Loucy (cell line): ENCODE measurements around the gene PAK5.

Experiments
- H2AFZ ChIP-seq: fragments of 200-600 bp; sonication (generic); 2 replicates; pipeline ENCODE4 v1.6.0; 2016; ENCODE audit warnings: antibody characterized with exemption, mild to moderate bottlenecking, low read length, moderate library complexity
- H3F3A ChIP-seq: fragments of 200-600 bp; 2 replicates; pipeline ENCODE4 v1.6.0; 2016; ENCODE audit warnings: antibody characterized with exemption, low read depth, mild to moderate bottlenecking
- H3K27me3 ChIP-seq: fragments of 200-600 bp; sonication (generic); 2 replicates; pipeline ENCODE4 v1.6.1; 2014; ENCODE audit warnings: low read length, mild to moderate bottlenecking; ENCODE audit not compliant: insufficient read depth, poor library complexity, severe bottlenecking
- H3K36me3 ChIP-seq: fragments of 200-600 bp; sonication (generic); 2 replicates; pipeline ENCODE4 v1.6.1; 2016; ENCODE audit warnings: low read length; ENCODE audit not compliant: insufficient read depth
- H3K4me1 ChIP-seq: fragments of 200-600 bp; sonication (generic); 2 replicates; pipeline ENCODE4 v1.5.1; 2014; ENCODE audit warnings: low read length, mild to moderate bottlenecking; ENCODE audit not compliant: insufficient read depth, poor library complexity, severe bottlenecking
- H3K4me2 ChIP-seq: fragments of 200-600 bp; sonication (generic); 2 replicates; pipeline ENCODE4 v1.6.0; 2014; ENCODE audit warnings: antibody characterized with exemption, low read length, low read depth, mild to moderate bottlenecking; ENCODE audit not compliant: poor library complexity, severe bottlenecking
- H3K4me3 ChIP-seq: fragments of 200-600 bp; sonication (generic); 2 replicates; pipeline ENCODE4 v1.5.1; 2014; ENCODE audit warnings: low read length, mild to moderate bottlenecking, mixed read lengths; ENCODE audit not compliant: poor library complexity, severe bottlenecking
- H3K79me2 ChIP-seq: fragments of 200-600 bp; sonication (generic); 2 replicates; pipeline ENCODE4 v1.6.1; 2014; ENCODE audit warnings: low read length; ENCODE audit not compliant: insufficient read depth
- H3K9ac ChIP-seq: fragments of 200-600 bp; sonication (generic); 2 replicates; pipeline ENCODE4 v1.6.0; 2014; ENCODE audit warnings: mild to moderate bottlenecking, low read depth, low read length, moderate library complexity; ENCODE audit not compliant: poor library complexity, severe bottlenecking
- H3K9me2 ChIP-seq: fragments of 200-600 bp; sonication (generic); replicated peaks from 2 replicates; pipeline ENCODE4 v1.6.1; 2016; ENCODE audit warnings: low read depth, low read length, mixed read lengths
- H3K9me3 ChIP-seq: fragments of 200-600 bp; sonication (generic); 2 replicates; pipeline ENCODE4 v1.6.1; 2014; ENCODE audit warnings: mild to moderate bottlenecking, antibody characterized with exemption, low read length, low read depth; ENCODE audit not compliant: insufficient read depth
- H4K20me1 ChIP-seq: fragments of 200-600 bp; sonication (generic); 2 replicates; pipeline ENCODE4 v1.6.0; 2014; ENCODE audit warnings: antibody characterized with exemption, low read length, mild to moderate bottlenecking; ENCODE audit not compliant: insufficient read depth, poor library complexity, severe bottlenecking
- EZH2phosphoT487 ChIP-seq: fragments of 200-600 bp; IDR thresholded peaks from 2 replicates; pipeline ENCODE4 v1.6.1; 2018; ENCODE audit warnings: antibody characterized with exemption, mild to moderate bottlenecking, moderate library complexity, borderline replicate concordance
- TF ChIP-seq, protein P1 (sequence below): fragments of 200-600 bp; sonication (generic); conservative IDR thresholded peaks from 2 replicates; pipeline ENCODE4 v1.5.1; 2014; ENCODE audit warnings: mild to moderate bottlenecking, antibody characterized with exemption, low read length

The PAK5 gene

DNA sequence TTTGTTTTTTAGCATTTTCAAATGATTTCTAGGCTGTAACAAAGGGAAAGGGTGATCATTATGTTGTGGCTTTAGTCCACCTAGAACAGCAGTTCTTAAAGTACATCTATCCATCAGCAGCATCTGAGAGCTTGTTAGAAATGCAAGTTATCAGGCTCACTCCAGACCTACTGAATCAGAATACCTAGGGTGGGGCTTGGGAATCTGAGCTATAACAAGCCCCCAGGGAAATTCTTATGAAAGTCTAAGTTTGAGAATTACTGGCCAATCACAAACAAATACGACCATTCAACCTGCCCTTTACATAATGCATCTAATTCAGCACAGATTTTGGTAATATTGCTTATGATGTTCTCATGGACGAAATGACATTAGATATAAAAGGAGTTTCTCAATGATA is 201.0 kb downstream of the PAK5 start:
- H3K9ac ChIP-seq: no peak overlapping the region
- no peaks in the 10 kb centered on the region for H3K4me1 ChIP-seq
- H4K20me1 ChIP-seq: no peaks in the 10 kb centered on the region
- no peaks in the 10 kb centered on the region for H3F3A ChIP-seq
- TF ChIP-seq EZH2phosphoT487: no peak
- TF ChIP-seq, protein P1, sequence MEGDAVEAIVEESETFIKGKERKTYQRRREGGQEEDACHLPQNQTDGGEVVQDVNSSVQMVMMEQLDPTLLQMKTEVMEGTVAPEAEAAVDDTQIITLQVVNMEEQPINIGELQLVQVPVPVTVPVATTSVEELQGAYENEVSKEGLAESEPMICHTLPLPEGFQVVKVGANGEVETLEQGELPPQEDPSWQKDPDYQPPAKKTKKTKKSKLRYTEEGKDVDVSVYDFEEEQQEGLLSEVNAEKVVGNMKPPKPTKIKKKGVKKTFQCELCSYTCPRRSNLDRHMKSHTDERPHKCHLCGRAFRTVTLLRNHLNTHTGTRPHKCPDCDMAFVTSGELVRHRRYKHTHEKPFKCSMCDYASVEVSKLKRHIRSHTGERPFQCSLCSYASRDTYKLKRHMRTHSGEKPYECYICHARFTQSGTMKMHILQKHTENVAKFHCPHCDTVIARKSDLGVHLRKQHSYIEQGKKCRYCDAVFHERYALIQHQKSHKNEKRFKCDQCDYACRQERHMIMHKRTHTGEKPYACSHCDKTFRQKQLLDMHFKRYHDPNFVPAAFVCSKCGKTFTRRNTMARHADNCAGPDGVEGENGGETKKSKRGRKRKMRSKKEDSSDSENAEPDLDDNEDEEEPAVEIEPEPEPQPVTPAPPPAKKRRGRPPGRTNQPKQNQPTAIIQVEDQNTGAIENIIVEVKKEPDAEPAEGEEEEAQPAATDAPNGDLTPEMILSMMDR: no peak
- H3K4me2 ChIP-seq: no peak overlapping the region
- H3K9me2 ChIP-seq: no peaks in the 10 kb centered on the region
- H2AFZ ChIP-seq: no peak overlapping the region
- no peaks in the 10 kb centered on the region for H3K9me3 ChIP-seq
- no peaks in the 10 kb centered on the region for H3K36me3 ChIP-seq
- no peaks in the 10 kb centered on the region for H3K79me2 ChIP-seq
- no peak overlapping the region for H3K4me3 ChIP-seq
- H3K27me3 ChIP-seq: no peaks in the 10 kb centered on the region

DNA sequence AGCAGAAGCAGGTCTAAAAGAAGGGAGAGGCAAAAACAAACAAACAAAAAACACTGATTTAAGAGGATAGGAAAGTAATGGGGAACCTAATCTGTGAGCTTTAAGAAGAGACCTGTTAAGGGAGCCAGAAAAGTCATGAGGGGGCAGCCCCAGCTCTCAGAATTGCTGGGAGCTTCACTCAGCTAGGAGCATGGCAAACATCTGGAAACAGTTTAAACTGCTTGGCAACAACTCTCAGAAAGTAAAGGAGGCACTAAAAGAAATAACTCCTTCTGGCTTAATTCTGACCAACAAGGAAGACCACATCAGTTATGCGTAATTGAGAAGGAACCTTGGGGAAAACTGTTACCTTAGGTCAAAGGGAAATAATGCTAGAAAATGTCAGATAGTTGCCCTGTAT is 203.1 kb downstream of the PAK5 start:
- no peak overlapping the region for H3K4me3 ChIP-seq
- H3K36me3 ChIP-seq: no peaks in the 10 kb centered on the region
- H3K9ac ChIP-seq: no peak overlapping the region
- no peaks in the 10 kb centered on the region for H3K79me2 ChIP-seq
- H3K27me3 ChIP-seq: no peaks in the 10 kb centered on the region
- H3K9me3 ChIP-seq: no peaks in the 10 kb centered on the region
- no peaks in the 10 kb centered on the region for H4K20me1 ChIP-seq
- H2AFZ ChIP-seq: no peak overlapping the region
- H3F3A ChIP-seq: no peaks in the 10 kb centered on the region
- H3K4me2 ChIP-seq: no peak overlapping the region
- H3K4me1 ChIP-seq: no peaks in the 10 kb centered on the region
- H3K9me2 ChIP-seq: no peaks in the 10 kb centered on the region
- TF ChIP-seq, protein P1: no peak
- no peak for TF ChIP-seq EZH2phosphoT487

DNA sequence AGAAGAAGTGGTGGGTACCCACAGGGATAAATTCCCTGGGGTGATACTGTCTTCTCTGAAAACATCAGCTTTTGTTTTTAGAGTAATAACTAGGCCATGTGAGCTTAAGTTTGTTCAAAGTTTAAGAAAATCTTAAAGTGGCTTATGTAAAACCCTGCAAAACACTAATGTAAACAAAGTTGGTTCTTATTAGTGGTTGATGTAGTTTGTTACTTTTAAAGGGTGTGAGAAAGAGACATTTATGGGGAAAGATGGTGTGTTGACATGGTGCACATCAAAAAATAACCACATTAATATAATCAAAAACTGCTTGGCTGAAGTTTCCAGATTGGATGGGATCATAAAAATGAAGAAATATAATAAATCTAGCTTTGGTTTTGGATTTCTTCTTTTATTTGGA is 204.5 kb downstream of the PAK5 start:
- Histone ChIP-seq H3K4me2 (no peak overlapping the region), H3K9ac (no peak overlapping the region), H3K27me3 (no peaks in the 10 kb centered on the region), H3F3A (no peaks in the 10 kb centered on the region), H2AFZ (no peak overlapping the region), H3K9me2 (no peaks in the 10 kb centered on the region), H3K4me3 (no peak overlapping the region), H3K4me1 (no peaks in the 10 kb centered on the region), H3K9me3 (no peaks in the 10 kb centered on the region), H4K20me1 (no peaks in the 10 kb centered on the region), H3K79me2 (no peaks in the 10 kb centered on the region), H3K36me3 (no peaks in the 10 kb centered on the region)
- no peak for TF ChIP-seq EZH2phosphoT487
- TF ChIP-seq, protein P1: no peak
